Osteocyte (in vitro differentiated cells): ENCODE results near the gene GNA12. TPM values are rescaled to one million over a fixed set of nuclear protein-coding genes. Genes with fewer than 3 reads are reported as not detected.

Source experiments
- DNase-seq: peaks from one replicate; pipeline ENCODE4 v3.0.0; 2021; ENCODE audit warnings: mixed read lengths; ENCODE audit not compliant: unreplicated experiment; ENCODE audit errors: extremely low spot score
- H3K27ac Mint-ChIP-seq: one replicate; pipeline ENCODE4 v1.8.0; 2021; ENCODE audit warnings: mild to moderate bottlenecking, mixed read lengths; ENCODE audit not compliant: unreplicated experiment
- H3K27me3 Mint-ChIP-seq: one replicate; pipeline ENCODE4 v1.8.0; 2021; ENCODE audit warnings: mixed read lengths; ENCODE audit not compliant: unreplicated experiment
- H3K36me3 Mint-ChIP-seq: one replicate; pipeline ENCODE4 v1.8.0; 2021; ENCODE audit warnings: mixed read lengths; ENCODE audit not compliant: unreplicated experiment
- H3K4me1 Mint-ChIP-seq: one replicate; pipeline ENCODE4 v1.8.0; 2021; ENCODE audit warnings: mixed read lengths; ENCODE audit not compliant: unreplicated experiment
- H3K4me3 Mint-ChIP-seq: one replicate; pipeline ENCODE4 v1.8.0; 2021; ENCODE audit warnings: mild to moderate bottlenecking, moderate library complexity, mixed read lengths; ENCODE audit not compliant: unreplicated experiment
- H3K9me3 Mint-ChIP-seq: one replicate; pipeline ENCODE4 v1.8.0; 2021; ENCODE audit warnings: mixed read lengths; ENCODE audit not compliant: unreplicated experiment
- total RNA-seq: library from RNA; stranded (reverse); gene quantifications from 2 replicates; pipeline ENCODE4 v1.2.1, GENCODE V29; 2021
- TF ChIP-seq, protein P1 (sequence below): fragments of 200-600 bp; sonication (generic); IDR thresholded peaks from 2 replicates; pipeline ENCODE4 v1.5.0; 2021; ENCODE audit warnings: antibody characterized with exemption, mild to moderate bottlenecking, moderate library complexity

Gene GNA12
- total RNA-seq, 1 donor from 2014 or later: 69.5 TPM

DNA sequence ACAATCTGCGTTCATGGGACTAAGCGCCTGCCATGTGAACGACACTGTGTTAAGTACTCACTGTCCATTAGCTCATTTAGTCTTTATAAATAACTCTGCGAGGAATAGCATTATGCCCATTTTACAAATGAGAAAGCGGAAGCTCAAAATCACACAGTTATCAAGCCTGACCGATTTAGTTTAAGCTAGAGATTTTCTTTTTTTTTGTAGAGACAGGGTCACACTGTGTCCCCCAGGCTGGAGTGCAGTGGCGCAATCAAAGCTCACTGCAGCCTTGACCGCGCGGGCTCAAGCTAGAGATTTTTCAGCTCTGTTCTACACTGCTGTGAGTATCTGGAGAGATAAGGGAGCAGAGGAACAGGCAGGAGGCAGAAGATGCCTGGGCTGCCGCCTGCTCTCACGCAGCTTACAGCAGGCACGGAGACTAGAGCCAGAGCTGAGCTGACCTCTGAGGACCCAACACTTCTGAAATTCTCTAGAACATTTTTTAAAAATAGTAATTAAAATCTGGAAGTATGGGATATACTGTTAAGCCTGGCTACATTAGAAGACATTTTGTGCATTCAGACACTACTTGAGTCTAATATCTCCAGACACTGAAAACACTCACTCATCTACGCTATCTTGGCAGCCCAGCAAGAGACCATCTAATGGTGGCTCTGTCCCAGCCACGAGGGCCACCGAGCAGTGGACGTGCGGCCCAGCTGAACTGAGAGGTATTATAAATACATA, 38.7 kb downstream of the GNA12 start:
- Mint-ChIP-seq H3K4me1 (peaks cover 64% of the 10 kb centered on the region), H3K27me3 (no peaks in the 10 kb centered on the region), H3K27ac (no peak overlapping the region), H3K9me3 (no peaks in the 10 kb centered on the region), H3K4me3 (no peak overlapping the region), H3K36me3 (peaks cover 2% of the 10 kb centered on the region)
- TF ChIP-seq, protein P1, sequence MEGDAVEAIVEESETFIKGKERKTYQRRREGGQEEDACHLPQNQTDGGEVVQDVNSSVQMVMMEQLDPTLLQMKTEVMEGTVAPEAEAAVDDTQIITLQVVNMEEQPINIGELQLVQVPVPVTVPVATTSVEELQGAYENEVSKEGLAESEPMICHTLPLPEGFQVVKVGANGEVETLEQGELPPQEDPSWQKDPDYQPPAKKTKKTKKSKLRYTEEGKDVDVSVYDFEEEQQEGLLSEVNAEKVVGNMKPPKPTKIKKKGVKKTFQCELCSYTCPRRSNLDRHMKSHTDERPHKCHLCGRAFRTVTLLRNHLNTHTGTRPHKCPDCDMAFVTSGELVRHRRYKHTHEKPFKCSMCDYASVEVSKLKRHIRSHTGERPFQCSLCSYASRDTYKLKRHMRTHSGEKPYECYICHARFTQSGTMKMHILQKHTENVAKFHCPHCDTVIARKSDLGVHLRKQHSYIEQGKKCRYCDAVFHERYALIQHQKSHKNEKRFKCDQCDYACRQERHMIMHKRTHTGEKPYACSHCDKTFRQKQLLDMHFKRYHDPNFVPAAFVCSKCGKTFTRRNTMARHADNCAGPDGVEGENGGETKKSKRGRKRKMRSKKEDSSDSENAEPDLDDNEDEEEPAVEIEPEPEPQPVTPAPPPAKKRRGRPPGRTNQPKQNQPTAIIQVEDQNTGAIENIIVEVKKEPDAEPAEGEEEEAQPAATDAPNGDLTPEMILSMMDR: no peak
- DNase-seq: peak; percentile 42

GRCh38 chr7:2804227-2804763, 39.8 kb downstream of the GNA12 start:
- no peaks in the 10 kb centered on the region for H3K27me3 Mint-ChIP-seq
- no peaks in the 10 kb centered on the region for H3K9me3 Mint-ChIP-seq
- H3K36me3 Mint-ChIP-seq: peaks cover 2% of the 10 kb centered on the region
- TF ChIP-seq, protein P1: no peak
- no peak overlapping the region for H3K4me3 Mint-ChIP-seq
- peak overlapping the region; percentile 81 for H3K27ac Mint-ChIP-seq
- peaks cover 65% of the 10 kb centered on the region for H3K4me1 Mint-ChIP-seq
- DNase-seq: no peak

- Mint-ChIP-seq H3K27ac (peak overlapping the region; percentile 81), H3K4me3 (no peak overlapping the region), H3K4me1 (peaks cover 64% of the 10 kb centered on the region), H3K9me3 (no peaks in the 10 kb centered on the region), H3K36me3 (no peaks in the 10 kb centered on the region), H3K27me3 (no peaks in the 10 kb centered on the region)
- TF ChIP-seq, protein P1: no peak
- DNase-seq: peak; percentile 32
These were observed 40.4 kb downstream of the GNA12 start for GRCh38 chr7:2803755-2804154.

GRCh38 chr7:2803342-2803692, 40.8 kb downstream of the GNA12 start:
- H3K4me3 Mint-ChIP-seq: no peak overlapping the region
- H3K9me3 Mint-ChIP-seq: no peaks in the 10 kb centered on the region
- H3K4me1 Mint-ChIP-seq: peaks cover 62% of the 10 kb centered on the region

More at GRCh38 chr7:2803342-2803692, 40.8 kb downstream of the GNA12 start:
- Mint-ChIP-seq H3K27me3 (no peaks in the 10 kb centered on the region), H3K27ac (peak overlapping the region; percentile 85), H3K36me3 (no peaks in the 10 kb centered on the region)
- TF ChIP-seq, protein P1: no peak
- no peak for DNase-seq
